SK-N-MC (cell line): ENCODE data around the gene DAB2IP.

Source experiments
- EZH2 ChIP-seq: fragments of 200-600 bp; sonication (generic); IDR thresholded peaks from one replicate; pipeline ENCODE4 v1.6.1; 2017; ENCODE audit warnings: antibody characterized with exemption
- POLR2AphosphoS5 ChIP-seq: IDR thresholded peaks from 2 replicates; pipeline ENCODE4 v1.6.1; 2012; ENCODE audit warnings: mild to moderate bottlenecking, low read depth, low read length, borderline replicate concordance

DNA sequence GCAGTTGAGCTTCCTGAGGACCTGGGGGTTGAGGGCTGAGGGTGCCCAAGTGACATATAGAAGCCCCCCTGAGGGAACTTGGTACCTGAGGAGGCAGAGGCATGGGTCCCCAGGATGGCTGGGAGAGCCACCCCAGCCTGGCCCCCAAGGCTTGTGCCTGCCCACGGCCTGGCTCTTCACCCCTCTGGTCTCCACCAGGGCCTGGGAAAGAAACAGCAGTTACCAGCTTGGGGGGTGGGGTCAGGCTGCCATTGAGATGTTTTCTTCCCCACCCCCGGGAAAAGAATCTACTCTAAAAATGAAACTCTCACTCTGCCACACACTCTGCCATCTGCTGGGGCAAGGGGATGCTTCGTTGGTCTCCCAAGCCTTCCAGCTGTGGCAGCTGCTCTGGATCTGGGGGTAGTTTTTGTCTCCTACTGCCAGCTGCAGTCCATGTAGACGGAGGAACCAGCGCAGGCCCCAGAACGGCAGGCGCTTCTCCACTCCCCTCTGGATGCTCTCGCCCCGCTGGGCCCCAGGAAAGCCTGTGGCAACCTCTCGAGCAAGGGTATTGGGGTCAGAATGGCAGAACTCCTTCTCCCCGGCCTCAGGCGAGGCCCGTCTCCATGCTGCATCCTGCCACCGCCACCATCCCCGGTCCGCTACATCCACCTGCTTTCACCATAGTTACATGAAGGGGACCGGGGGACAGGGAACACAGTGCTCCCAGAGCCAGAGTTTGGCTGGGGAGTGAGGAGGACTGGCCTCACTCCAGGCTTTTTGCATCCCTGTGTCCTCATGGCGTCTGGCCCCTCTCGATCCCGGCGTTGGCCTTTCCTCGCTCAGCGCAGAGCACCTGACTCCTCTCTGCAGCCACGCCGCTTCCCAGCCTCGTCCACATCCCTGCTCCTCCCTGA, 123.5 kb downstream of the DAB2IP start:
- TF ChIP-seq POLR2AphosphoS5 = no peak
- TF ChIP-seq EZH2 = no peak
